IMR-90 (cell line): ENCODE results near the gene PBX3. TPM values are rescaled to one million over a fixed set of nuclear protein-coding genes. Genes with fewer than 3 reads are reported as not detected.

Experiments
- ATAC-seq: fragments of 200-7000 bp; cut with Tn5 transposase; 2 replicates; pipeline ENCODE4 v1.9.1; 2020; ENCODE audit warnings: low read depth, mild to moderate bottlenecking, moderate library complexity
- BruUV-seq: library from RNA; stranded (reverse); fragments of 400-500 nt; replicated peaks from 2 replicates; lab custom pipeline; 2021; lab: Mats Ljungman, UMichigan
- CTCF ChIA-PET: fragments of 300-600 bp; formaldehyde crosslinking; extraction: SDS; loops from one replicate; lab custom pipeline; 2021; ENCODE audit warnings: antibody characterized with exemption; lab: Yijun Ruan, JAX
- POLR2A ChIA-PET: fragments of 300-600 bp; sonication (Branson Sonifier 250); formaldehyde crosslinking; loops from one replicate; lab custom pipeline; 2022; ENCODE audit warnings: antibody characterized with exemption; ENCODE audit not compliant: unreplicated experiment; lab: Charles Lee
- DNase-seq: peaks from one replicate; pipeline ENCODE4 v3.0.0; 2013
- H2AFZ ChIP-seq: replicated peaks from 2 replicates; pipeline ENCODE3; 2013; ENCODE audit warnings: low read length, mild to moderate bottlenecking; ENCODE audit not compliant: poor library complexity
- H2AK5ac ChIP-seq: 2 replicates; pipeline ENCODE4 v1.6.1; 2013; ENCODE audit warnings: low read depth, low read length, inconsistent platforms
- H2AK9ac ChIP-seq: replicated peaks from 2 replicates; pipeline ENCODE3; 2013; ENCODE audit warnings: mild to moderate bottlenecking, low read depth, low read length, moderate library complexity; ENCODE audit not compliant: poor library complexity
- H2BK120ac ChIP-seq: 2 replicates; pipeline ENCODE4 v1.6.1; 2013; ENCODE audit warnings: low read depth, low read length, inconsistent platforms
- H2BK15ac ChIP-seq: 3 replicates; pipeline ENCODE4 v1.6.1; 2013; ENCODE audit warnings: low read depth, low read length, inconsistent platforms
- H2BK20ac ChIP-seq: 2 replicates; pipeline ENCODE4 v1.6.1; 2013; ENCODE audit warnings: low read depth, mild to moderate bottlenecking, inconsistent platforms, low read length, moderate library complexity
- H2BK5ac ChIP-seq: 2 replicates; pipeline ENCODE4 v1.6.1; 2013; ENCODE audit warnings: mild to moderate bottlenecking, low read depth, low read length, inconsistent platforms; ENCODE audit not compliant: poor library complexity, severe bottlenecking
- H3K14ac ChIP-seq: replicated peaks from 2 replicates; pipeline ENCODE4 v1.6.1; 2013; ENCODE audit warnings: low read depth, low read length, inconsistent platforms
- H3K18ac ChIP-seq: 2 replicates; pipeline ENCODE4 v1.6.1; 2013; ENCODE audit warnings: low read depth, low read length, control low read depth
- H3K23ac ChIP-seq: 2 replicates; pipeline ENCODE4 v1.6.1; 2013; ENCODE audit warnings: low read depth, low read length, inconsistent platforms
- H3K27ac ChIP-seq: 2 replicates; pipeline ENCODE4 v1.5.1; 2013; ENCODE audit warnings: mild to moderate bottlenecking, control low read depth, low read length; ENCODE audit not compliant: insufficient read depth
- H3K27me3 ChIP-seq: 2 replicates; pipeline ENCODE4 v1.6.1; 2013; ENCODE audit warnings: low read length; ENCODE audit not compliant: control insufficient read depth, insufficient read depth
- H3K36me3 ChIP-seq: 2 replicates; pipeline ENCODE4 v1.6.1; 2013; ENCODE audit warnings: low read length, mixed read lengths; ENCODE audit not compliant: control insufficient read depth, insufficient read depth
- H3K4ac ChIP-seq: 2 replicates; pipeline ENCODE4 v1.6.1; 2013; ENCODE audit warnings: low read depth, low read length, inconsistent platforms
- H3K4me1 ChIP-seq: 2 replicates; pipeline ENCODE4 v1.6.1; 2013; ENCODE audit warnings: low read length, mixed read lengths; ENCODE audit not compliant: control insufficient read depth, insufficient read depth
- H3K4me2 ChIP-seq: 2 replicates; pipeline ENCODE4 v1.6.1; 2013; ENCODE audit warnings: low read depth, mild to moderate bottlenecking, control low read depth, low read length, moderate library complexity
- H3K4me3 ChIP-seq: 2 replicates; pipeline ENCODE4 v1.5.1; 2013; ENCODE audit warnings: low read depth, mild to moderate bottlenecking, control low read depth, low read length, moderate library complexity; ENCODE audit not compliant: insufficient read depth
- H3K56ac ChIP-seq: 2 replicates; pipeline ENCODE4 v1.6.1; 2013; ENCODE audit warnings: low read length, inconsistent platforms; ENCODE audit not compliant: insufficient read depth; ENCODE audit errors: extremely low read depth
- H3K79me1 ChIP-seq, 2 experiments: 2 replicates each; pipeline ENCODE4 v1.6.1; 2013; ENCODE audit warnings: low read length in 2 of 2, inconsistent platforms in 1 of 2, low read depth in 1 of 2
- H3K9ac ChIP-seq: 2 replicates; pipeline ENCODE4 v1.6.1; 2013; ENCODE audit warnings: low read depth, low read length, control low read depth
- H3K9me1 ChIP-seq: 2 replicates; pipeline ENCODE4 v1.6.1; 2013; ENCODE audit warnings: low read length, inconsistent platforms; ENCODE audit not compliant: insufficient read depth
- H3K9me3 ChIP-seq: 2 replicates; pipeline ENCODE4 v1.6.1; 2013; ENCODE audit warnings: low read length; ENCODE audit not compliant: control insufficient read depth, insufficient read depth
- H4K20me1 ChIP-seq: 2 replicates; pipeline ENCODE4 v1.6.1; 2013; ENCODE audit warnings: low read length, inconsistent platforms; ENCODE audit not compliant: insufficient read depth
- H4K5ac ChIP-seq: 2 replicates; pipeline ENCODE4 v1.6.1; 2013; ENCODE audit warnings: mild to moderate bottlenecking, low read depth, low read length, control low read depth
- H4K8ac ChIP-seq, 2 experiments: 2 replicates each; pipeline ENCODE4 v1.6.1; 2013; ENCODE audit warnings: low read depth in 2 of 2, low read length in 2 of 2, control low read depth in 1 of 2, inconsistent platforms in 1 of 2
- H4K91ac ChIP-seq: 2 replicates; pipeline ENCODE4 v1.6.1; 2013; ENCODE audit warnings: low read depth, low read length, inconsistent platforms; ENCODE audit not compliant: insufficient read depth
- CEBPB ChIP-seq: IDR thresholded peaks from 2 replicates; pipeline ENCODE4 v1.6.1; 2012; ENCODE audit warnings: low read depth, low read length, improper control_type of control experiment
- FOS ChIP-seq: fragments of 150-350 bp; IDR thresholded peaks from 2 replicates; pipeline ENCODE4 v1.6.1; 2016; ENCODE audit warnings: low read depth, low read length
- MAFK ChIP-seq: IDR thresholded peaks from 2 replicates; pipeline ENCODE4 v1.6.1; 2012; ENCODE audit warnings: low read depth, low read length, improper control_type of control experiment
- MAZ ChIP-seq: IDR thresholded peaks from 2 replicates; pipeline ENCODE4 v1.6.1; 2012; ENCODE audit warnings: low read depth, mild to moderate bottlenecking, low read length, improper control_type of control experiment, moderate library complexity, borderline replicate concordance
- NFE2L2 ChIP-seq: fragments of 150-350 bp; IDR thresholded peaks from 2 replicates; pipeline ENCODE4 v1.6.1; 2016; ENCODE audit warnings: low read depth, mild to moderate bottlenecking, low read length
- POLR2A ChIP-seq: IDR thresholded peaks from 2 replicates; pipeline ENCODE4 v1.6.1; 2012; ENCODE audit warnings: mild to moderate bottlenecking, low read depth, low read length
- RCOR1 ChIP-seq: IDR thresholded peaks from 2 replicates; pipeline ENCODE4 v1.6.1; 2012; ENCODE audit warnings: mild to moderate bottlenecking, low read length, improper control_type of control experiment; ENCODE audit not compliant: insufficient replicate concordance
- RFX5 ChIP-seq: IDR thresholded peaks from 2 replicates; pipeline ENCODE4 v1.8.0; 2012; ENCODE audit warnings: low read depth, mild to moderate bottlenecking, low read length, moderate library complexity
- SMC3 ChIP-seq: fragments of 150-350 bp; IDR thresholded peaks from 2 replicates; pipeline ENCODE4 v1.6.1; 2016; ENCODE audit warnings: low read depth, mild to moderate bottlenecking, antibody characterized with exemption, low read length, moderate library complexity
- WGBS, 2 experiments: methylation state at CpG; one replicate each; pipeline versions ENCODE4 v1.1.5 to v1.1.7; 2013; ENCODE audit warnings: missing lambda C conversion rate in 2 of 2; ENCODE audit not compliant: insufficient read length in 1 of 2; ENCODE audit errors: extremely low coverage in 2 of 2; 5-methylcytosine and 5-hydroxymethylcytosine counted together
- dilution Hi-C: fragments of 300-500 bp; cut with HindIII; formaldehyde crosslinking; loops from one replicate; pipeline ENCODE4 v1.14.3; 2018; ENCODE audit warnings: low sequenced_read_pairs; ENCODE audit not compliant: unreplicated experiment
- in situ Hi-C: fragments of 300-500 bp; cut with MboI; formaldehyde crosslinking; loops from 3 replicates; pipeline ENCODE4 v1.14.3; 2019; ENCODE audit warnings: low sequenced_read_pairs, inconsistent platforms, mixed read lengths
- intact Hi-C: fragments of 100-400 bp; cut with micrococcal nuclease; formaldehyde crosslinking; loops from 2 replicates; pipeline ENCODE4 v1.10.0; 2022
- polyA plus RNA-seq, 3 experiments: library from polyadenylated mRNA; depleted of rRNA; stranded (reverse); fragments of >200 nt; gene quantifications; 2 replicates each; pipeline ENCODE4 v1.2.3, GENCODE V29; 2012; ENCODE audit warnings: low replicate concordance in 1 of 3
- total RNA-seq: library from RNA; depleted of rRNA; stranded (reverse); fragments of >200 nt; gene quantifications from 2 replicates; pipeline ENCODE4 v1.2.3, GENCODE V29; 2012

The PBX3 gene
- total and polyA plus RNA-seq, 2 of the 4 experiments (the other 2 are of a cell fraction) = 12.0 to 15.6 TPM

DNA sequence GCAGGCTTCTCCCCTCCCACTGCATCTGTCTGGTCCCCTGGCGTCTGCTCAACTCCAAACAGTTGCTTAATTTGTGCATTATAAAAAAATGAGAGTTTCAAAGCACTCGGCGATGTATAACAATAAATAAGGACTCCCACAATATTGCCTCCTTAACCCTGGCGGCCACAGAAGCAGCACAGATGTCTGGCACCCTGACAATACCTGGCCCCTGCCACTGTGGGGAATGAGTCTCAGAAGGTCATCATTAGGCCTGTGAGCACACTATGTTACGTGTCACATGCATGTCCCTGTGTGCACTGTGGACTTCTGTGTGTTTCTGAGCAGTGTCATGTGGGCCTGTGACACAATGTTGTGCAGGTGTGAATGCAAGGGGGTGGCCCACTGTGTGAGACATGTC lies 236.5 kb downstream of the PBX3 start:
- no peak overlapping the region for H2AK5ac ChIP-seq
- no peak overlapping the region for H3K27ac ChIP-seq
- ChIA-PET CTCF (no interaction called here), POLR2A (no interaction called here)
- H3K36me3 ChIP-seq = no peaks in the 10 kb centered on the region
- intact Hi-C loops = no loop called here
- no peak overlapping the region for H3K14ac ChIP-seq
- dilution Hi-C loops = no loop called here
- H2BK15ac ChIP-seq = no peak overlapping the region
- no peak overlapping the region for H2BK20ac ChIP-seq
- no peak overlapping the region for H2BK120ac ChIP-seq
- BruUV-seq = no TSS peak
- no peaks in the 10 kb centered on the region for H3K79me1 ChIP-seq
- H3K9me1 ChIP-seq = no peaks in the 10 kb centered on the region
- H3K9ac ChIP-seq = no peak overlapping the region
- H3K4me2 ChIP-seq = no peak overlapping the region
- in situ Hi-C loops = no loop called here
- H2BK5ac ChIP-seq = no peak overlapping the region
- no peak overlapping the region for H3K4me3 ChIP-seq
- no peak overlapping the region for H4K8ac ChIP-seq
- no peaks in the 10 kb centered on the region for H3K4me1 ChIP-seq
- no peaks in the 10 kb centered on the region for H4K20me1 ChIP-seq
- TF ChIP-seq FOS (no peak), CEBPB (no peak), MAFK (no peak), RCOR1 (no peak), RFX5 (no peak), MAZ (no peak), NFE2L2 (no peak), POLR2A (no peak), SMC3 (no peak)
- no peak overlapping the region for H3K18ac ChIP-seq
- peaks cover 20% of the 10 kb centered on the region for H3K27me3 ChIP-seq
- ATAC-seq (no peak), DNase-seq (no peak)
- H2AFZ ChIP-seq = no peak overlapping the region
- H3K56ac ChIP-seq = no peak overlapping the region
- no peak overlapping the region for H3K4ac ChIP-seq
- peaks cover 2% of the 10 kb centered on the region; the same call in 1 of the 2 replicates for H3K9me3 ChIP-seq
- WGBS, 2 experiments = 33% methylated on average over 1 of the region's 5 CpGs; no CpG with 5 or more reads in 1 of the 2 experiments
- no peak overlapping the region for H4K91ac ChIP-seq
- no peak overlapping the region for H4K5ac ChIP-seq
- no peak overlapping the region for H2AK9ac ChIP-seq
- no peak overlapping the region for H3K23ac ChIP-seq
